ENCODE measurements around the gene KLF6.

The KLF6 gene

DNA sequence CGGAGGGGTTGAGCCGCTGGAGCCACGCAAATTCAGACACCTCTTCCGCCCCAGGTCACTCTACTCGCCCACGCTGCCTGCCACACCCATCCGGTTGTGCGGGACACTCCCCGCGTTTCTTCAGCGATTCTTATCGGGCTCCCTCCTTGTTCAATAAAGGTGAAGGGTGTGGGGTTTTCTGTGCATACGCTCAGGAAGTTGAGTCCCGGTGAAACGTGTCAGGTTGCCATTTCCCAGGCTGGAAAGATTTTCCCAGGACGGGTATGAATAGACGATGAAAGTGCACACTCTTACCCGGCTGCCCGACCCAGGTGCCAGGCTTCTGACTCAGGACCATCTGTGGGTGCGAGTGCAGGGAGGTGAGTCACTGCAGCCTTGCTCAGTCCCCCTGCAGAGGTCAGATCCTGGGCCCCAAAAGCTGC lies 22.0 kb downstream of the KLF6 start:
- Histone ChIP-seq H2AFZ (ENCODE audit: low read depth, low read length) (peak overlapping the region; percentile 44), H3K9ac (ENCODE audit: low read length) (no peak overlapping the region), H4K91ac (ENCODE audit: low read length) (no peak overlapping the region), H3K18ac (ENCODE audit: low read depth in 1 of 2, low read length in 2 of 2) (no peak overlapping the region), H3K4ac (ENCODE audit: low read depth in 1 of 2, low read length in 2 of 2) (no peak overlapping the region), H3K36me3 (ENCODE audit: control insufficient read depth in 1 of 2, insufficient read depth in 2 of 2, low read depth in 1 of 2, low read length in 2 of 2) (no peaks in the 10 kb centered on the region), H3K23ac (ENCODE audit: low read length in 2 of 2) (no peak overlapping the region), H2BK12ac (ENCODE audit: low read length in 2 of 2) (peak overlapping the region; percentile 48 to 53), H3K79me1 (replicated peaks; ENCODE audit: low read length, poor library complexity, severe bottlenecking) (no peaks in the 10 kb centered on the region), H2BK5ac (ENCODE audit: low read depth, low read length, poor library complexity, severe bottlenecking) (no peak overlapping the region), H2BK15ac (ENCODE audit: low read depth, poor library complexity, severe bottlenecking) (no peak overlapping the region), H3K4me2 (ENCODE audit: low read length, poor library complexity, severe bottlenecking) (no peak overlapping the region), H3K4me1 (ENCODE audit: control insufficient read depth, insufficient read depth, low read depth, low read length) (peaks cover 22% of the 10 kb centered on the region), H4K8ac (ENCODE audit: low read length) (no peak overlapping the region), H3K9me3 (ENCODE audit: control insufficient read depth, low read length) (no peaks in the 10 kb centered on the region), H3K14ac (ENCODE audit: low read length in 2 of 2) (no peak overlapping the region), H2AK5ac (ENCODE audit: low read length, severe bottlenecking) (peak overlapping the region; percentile 75), H2BK120ac (ENCODE audit: low read depth, low read length) (no peak overlapping the region), H3K27me3 (ENCODE audit: control insufficient read depth in 1 of 2, insufficient read depth in 1 of 2, low read length in 2 of 2) (peaks cover 0 to 13% of the 10 kb centered on the region in 2 experiments), H3K4me3 (ENCODE audit: insufficient read depth in 1 of 2, low read depth in 1 of 2, low read length in 2 of 2) (no peak overlapping the region), H3K27ac (ENCODE audit: low read length, poor library complexity, severe bottlenecking) (peak overlapping the region; percentile 80)
- 71% methylated on average over 20 of the region's 20 CpGs for WGBS
- DNase-seq = peak; percentile 43

DNA sequence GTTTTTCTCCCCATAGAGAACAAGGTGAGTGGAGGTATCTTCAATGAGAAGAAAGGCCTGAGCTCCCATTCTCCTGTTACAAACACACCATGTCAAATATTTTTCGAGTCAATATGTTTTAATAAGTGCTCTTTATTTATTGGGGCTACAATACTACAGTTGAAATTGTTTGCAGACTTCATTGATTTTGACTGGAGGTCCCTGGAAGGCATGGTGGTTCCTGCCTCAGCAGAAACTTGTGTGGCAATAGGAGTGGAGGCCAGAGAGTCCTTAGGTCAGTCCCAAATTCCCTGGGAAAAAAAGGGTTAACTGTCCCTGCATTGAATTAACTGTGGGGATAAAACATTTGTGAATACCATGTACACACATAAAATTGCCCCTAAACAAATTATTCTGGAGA lies 22.7 kb downstream of the KLF6 start:
- no peak overlapping the region for H2AFZ ChIP-seq (ENCODE audit: low read depth, low read length)
- H3K36me3 ChIP-seq (ENCODE audit: control insufficient read depth in 1 of 2, insufficient read depth in 2 of 2, low read depth in 1 of 2, low read length in 2 of 2) = no peaks in the 10 kb centered on the region
- H3K27ac ChIP-seq (ENCODE audit: low read length, poor library complexity, severe bottlenecking) = peak overlapping the region; percentile 80
- peaks cover 26% of the 10 kb centered on the region for H3K4me1 ChIP-seq (ENCODE audit: control insufficient read depth, insufficient read depth, low read depth, low read length)
- H3K9me3 ChIP-seq (ENCODE audit: control insufficient read depth, low read length) = no peaks in the 10 kb centered on the region
- no peak overlapping the region for H3K4me3 ChIP-seq (ENCODE audit: insufficient read depth in 1 of 2, low read depth in 1 of 2, low read length in 2 of 2)
- DNase-seq = no peak
- H3K4ac ChIP-seq (ENCODE audit: low read depth in 1 of 2, low read length in 2 of 2) = no peak overlapping the region
- 100% methylated on average over 1 of the region's 1 CpG for WGBS
- no peak overlapping the region for H2BK12ac ChIP-seq (ENCODE audit: low read length in 2 of 2)
- H4K91ac ChIP-seq (ENCODE audit: low read length) = no peak overlapping the region
- no peak overlapping the region for H2BK5ac ChIP-seq (ENCODE audit: low read depth, low read length, poor library complexity, severe bottlenecking)
- no peak overlapping the region for H4K8ac ChIP-seq (ENCODE audit: low read length)
- no peak overlapping the region for H2BK120ac ChIP-seq (ENCODE audit: low read depth, low read length)
- no peak overlapping the region for H3K9ac ChIP-seq (ENCODE audit: low read length)
- peak overlapping the region; percentile 82 for H2AK5ac ChIP-seq (ENCODE audit: low read length, severe bottlenecking)
- no peak overlapping the region for H3K14ac ChIP-seq (ENCODE audit: low read length in 2 of 2)
- no peaks in the 10 kb centered on the region for H3K79me1 ChIP-seq (replicated peaks; ENCODE audit: low read length, poor library complexity, severe bottlenecking)
- H2BK15ac ChIP-seq (ENCODE audit: low read depth, poor library complexity, severe bottlenecking) = no peak overlapping the region
- peaks cover 0 to 13% of the 10 kb centered on the region in 2 experiments for H3K27me3 ChIP-seq (ENCODE audit: control insufficient read depth in 1 of 2, insufficient read depth in 1 of 2, low read length in 2 of 2)
- no peak overlapping the region for H3K4me2 ChIP-seq (ENCODE audit: low read length, poor library complexity, severe bottlenecking)
- H3K18ac ChIP-seq (ENCODE audit: low read depth in 1 of 2, low read length in 2 of 2) = no peak overlapping the region
- no peak overlapping the region for H3K23ac ChIP-seq (ENCODE audit: low read length in 2 of 2)

DNA sequence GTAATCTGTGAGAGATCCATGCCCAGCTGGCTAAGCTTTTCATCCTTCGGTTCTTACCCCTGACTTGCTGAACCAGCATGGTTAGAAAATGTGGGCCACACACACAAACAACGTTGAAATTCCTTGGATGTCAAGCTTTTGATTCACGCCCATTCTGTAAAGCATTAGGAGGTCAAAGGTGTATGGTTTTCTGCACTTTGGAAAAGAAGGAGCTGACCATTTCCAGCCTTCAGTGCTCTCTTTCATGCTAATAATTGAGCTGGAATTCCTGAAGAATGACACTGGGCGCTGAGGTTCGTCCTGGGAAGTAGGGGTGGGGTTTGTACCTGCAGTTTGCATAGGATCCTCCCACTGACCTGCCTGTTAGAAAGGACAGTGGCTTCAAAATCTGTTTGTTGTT lies 23.1 kb downstream of the KLF6 start:
- no peak overlapping the region for H4K91ac ChIP-seq (ENCODE audit: low read length)
- H3K79me1 ChIP-seq (replicated peaks; ENCODE audit: low read length, poor library complexity, severe bottlenecking) = no peaks in the 10 kb centered on the region
- DNase-seq = peak; percentile 62
- no peak overlapping the region for H3K14ac ChIP-seq (ENCODE audit: low read length in 2 of 2)
- H2BK120ac ChIP-seq (ENCODE audit: low read depth, low read length) = no peak overlapping the region
- no peak overlapping the region for H2AK5ac ChIP-seq (ENCODE audit: low read length, severe bottlenecking)
- no peak overlapping the region for H3K9ac ChIP-seq (ENCODE audit: low read length)
- WGBS = 5% methylated on average over 5 of the region's 5 CpGs
- peak overlapping the region; percentile 80 for H3K27ac ChIP-seq (ENCODE audit: low read length, poor library complexity, severe bottlenecking)
- H2BK5ac ChIP-seq (ENCODE audit: low read depth, low read length, poor library complexity, severe bottlenecking) = no peak overlapping the region
- H3K4me1 ChIP-seq (ENCODE audit: control insufficient read depth, insufficient read depth, low read depth, low read length) = peaks cover 26% of the 10 kb centered on the region
- H3K23ac ChIP-seq (ENCODE audit: low read length in 2 of 2) = no peak overlapping the region
- H2BK15ac ChIP-seq (ENCODE audit: low read depth, poor library complexity, severe bottlenecking) = no peak overlapping the region
- H3K27me3 ChIP-seq (ENCODE audit: control insufficient read depth in 1 of 2, insufficient read depth in 1 of 2, low read length in 2 of 2) = peaks cover 0 to 13% of the 10 kb centered on the region in 2 experiments
- no peak overlapping the region for H2BK12ac ChIP-seq (ENCODE audit: low read length in 2 of 2)
- H3K4me3 ChIP-seq (ENCODE audit: insufficient read depth in 1 of 2, low read depth in 1 of 2, low read length in 2 of 2) = no peak overlapping the region
- H3K18ac ChIP-seq (ENCODE audit: low read depth in 1 of 2, low read length in 2 of 2) = no peak overlapping the region
- no peak overlapping the region for H2AFZ ChIP-seq (ENCODE audit: low read depth, low read length)
- H3K9me3 ChIP-seq (ENCODE audit: control insufficient read depth, low read length) = no peaks in the 10 kb centered on the region
- no peaks in the 10 kb centered on the region for H3K36me3 ChIP-seq (ENCODE audit: control insufficient read depth in 1 of 2, insufficient read depth in 2 of 2, low read depth in 1 of 2, low read length in 2 of 2)
- H4K8ac ChIP-seq (ENCODE audit: low read length) = no peak overlapping the region
- H3K4me2 ChIP-seq (ENCODE audit: low read length, poor library complexity, severe bottlenecking) = no peak overlapping the region
- H3K4ac ChIP-seq (ENCODE audit: low read depth in 1 of 2, low read length in 2 of 2) = no peak overlapping the region

DNA sequence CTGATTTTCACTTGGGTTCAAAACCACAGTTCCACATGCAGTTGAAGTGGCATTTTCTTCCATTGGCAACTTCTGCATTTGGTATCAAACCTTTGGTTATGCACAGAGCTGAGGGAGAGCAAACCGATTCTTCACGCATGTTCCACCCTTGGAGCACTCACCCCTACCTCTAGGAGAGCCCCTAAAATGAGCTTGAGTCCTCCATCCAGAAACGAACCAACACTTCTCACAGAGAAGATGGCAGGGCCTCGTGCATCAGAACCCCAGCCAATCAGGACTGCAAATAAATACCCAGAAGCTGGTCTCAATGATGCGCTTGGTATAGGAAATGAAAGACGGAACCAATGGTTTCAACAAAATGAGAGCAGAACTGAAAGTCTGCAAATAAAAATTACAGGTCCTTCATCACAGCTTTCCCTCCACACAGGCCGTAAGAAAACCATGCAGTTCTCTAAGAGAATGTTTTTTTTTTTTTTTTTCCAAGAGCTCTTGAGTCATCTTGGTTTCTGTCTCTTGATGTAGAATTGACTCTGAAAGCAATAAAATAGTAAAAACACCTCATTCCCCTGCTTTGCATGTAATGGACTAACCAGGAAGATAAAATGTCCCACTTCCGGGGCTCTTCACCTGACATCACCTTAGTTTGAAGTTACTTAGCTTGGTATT lies 23.9 kb downstream of the KLF6 start:
- H3K9me3 ChIP-seq (ENCODE audit: control insufficient read depth, low read length) = no peaks in the 10 kb centered on the region
- H3K18ac ChIP-seq (ENCODE audit: low read depth in 1 of 2, low read length in 2 of 2) = peak overlapping the region in 1 of 2 experiments; percentile 6
- peak; percentile 49 for DNase-seq
- H2BK15ac ChIP-seq (ENCODE audit: low read depth, poor library complexity, severe bottlenecking) = no peak overlapping the region
- no peak overlapping the region for H3K4me2 ChIP-seq (ENCODE audit: low read length, poor library complexity, severe bottlenecking)
- no peaks in the 10 kb centered on the region for H3K36me3 ChIP-seq (ENCODE audit: control insufficient read depth in 1 of 2, insufficient read depth in 2 of 2, low read depth in 1 of 2, low read length in 2 of 2)
- no peak overlapping the region for H2BK12ac ChIP-seq (ENCODE audit: low read length in 2 of 2)
- no peak overlapping the region for H4K91ac ChIP-seq (ENCODE audit: low read length)
- H3K23ac ChIP-seq (ENCODE audit: low read length in 2 of 2) = no peak overlapping the region
- H3K27me3 ChIP-seq (ENCODE audit: control insufficient read depth in 1 of 2, insufficient read depth in 1 of 2, low read length in 2 of 2) = peaks cover 0 to 13% of the 10 kb centered on the region in 2 experiments
- H3K14ac ChIP-seq (ENCODE audit: low read length in 2 of 2) = no peak overlapping the region
- H3K4me1 ChIP-seq (ENCODE audit: control insufficient read depth, insufficient read depth, low read depth, low read length) = peaks cover 26% of the 10 kb centered on the region
- H4K8ac ChIP-seq (ENCODE audit: low read length) = no peak overlapping the region
- peak overlapping the region; percentile 80 for H3K27ac ChIP-seq (ENCODE audit: low read length, poor library complexity, severe bottlenecking)
- H2BK5ac ChIP-seq (ENCODE audit: low read depth, low read length, poor library complexity, severe bottlenecking) = no peak overlapping the region
- H3K9ac ChIP-seq (ENCODE audit: low read length) = no peak overlapping the region
- no peak overlapping the region for H3K4me3 ChIP-seq (ENCODE audit: insufficient read depth in 1 of 2, low read depth in 1 of 2, low read length in 2 of 2)
- no peak overlapping the region for H3K4ac ChIP-seq (ENCODE audit: low read depth in 1 of 2, low read length in 2 of 2)
- 98% methylated on average over 6 of the region's 8 CpGs for WGBS
- H2BK120ac ChIP-seq (ENCODE audit: low read depth, low read length) = no peak overlapping the region
- no peak overlapping the region for H2AFZ ChIP-seq (ENCODE audit: low read depth, low read length)
- H3K79me1 ChIP-seq (replicated peaks; ENCODE audit: low read length, poor library complexity, severe bottlenecking) = no peaks in the 10 kb centered on the region
- H2AK5ac ChIP-seq (ENCODE audit: low read length, severe bottlenecking) = peak overlapping the region; percentile 54

Data from mesenchymal stem cell (in vitro differentiated cells and primary cell).